GM19043 (cell line): ENCODE data around the gene ZFR2.

ENCODE experiments used
- ATAC-seq: cut with Tn5 transposase; IDR thresholded peaks from one replicate; pipeline ENCODE4 v1.9.1; 2021; ENCODE audit warnings: low read depth; ENCODE audit not compliant: unreplicated experiment

Gene ZFR2

DNA sequence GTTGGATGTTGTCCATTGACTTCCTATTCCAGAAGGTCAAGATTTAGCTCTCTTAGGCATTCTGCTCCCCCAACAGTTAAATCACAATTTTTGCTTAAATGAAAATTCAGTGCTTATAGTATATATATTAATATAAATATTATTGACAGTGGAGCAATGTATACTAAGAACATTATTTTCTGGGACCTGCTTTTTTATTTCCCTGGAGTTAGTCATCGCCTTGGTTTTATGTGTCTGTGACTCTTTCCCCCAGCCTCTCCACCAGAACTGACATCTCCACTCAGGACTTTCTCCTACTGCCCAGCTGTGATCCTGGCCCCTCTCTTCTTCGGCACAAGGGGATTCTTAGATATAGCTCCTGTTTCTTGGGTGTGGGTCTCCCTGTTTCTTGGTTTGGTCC lies 72.5 kb downstream of the ZFR2 start:
- ATAC-seq, result no peak

DNA sequence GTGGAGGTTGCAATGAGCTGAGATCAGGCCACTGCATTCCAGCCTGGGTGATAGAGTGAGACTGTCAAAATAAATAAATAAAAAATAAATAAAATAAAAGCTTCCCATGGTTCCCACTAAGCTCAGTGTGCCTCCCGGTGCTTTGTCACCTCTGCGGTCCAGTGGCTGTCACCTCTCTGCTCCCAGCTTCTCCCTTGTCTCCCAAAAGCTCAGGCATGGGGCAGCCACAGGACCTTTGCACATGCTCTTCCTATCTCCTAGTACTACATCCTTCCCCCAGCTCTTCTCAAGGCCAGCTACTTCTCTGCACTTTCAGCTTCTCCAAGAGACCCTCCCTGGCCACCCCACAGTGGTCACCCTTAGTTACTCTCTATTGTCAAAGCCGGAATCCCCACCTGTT lies 75.0 kb downstream of the ZFR2 start:
- ATAC-seq, result no peak

DNA sequence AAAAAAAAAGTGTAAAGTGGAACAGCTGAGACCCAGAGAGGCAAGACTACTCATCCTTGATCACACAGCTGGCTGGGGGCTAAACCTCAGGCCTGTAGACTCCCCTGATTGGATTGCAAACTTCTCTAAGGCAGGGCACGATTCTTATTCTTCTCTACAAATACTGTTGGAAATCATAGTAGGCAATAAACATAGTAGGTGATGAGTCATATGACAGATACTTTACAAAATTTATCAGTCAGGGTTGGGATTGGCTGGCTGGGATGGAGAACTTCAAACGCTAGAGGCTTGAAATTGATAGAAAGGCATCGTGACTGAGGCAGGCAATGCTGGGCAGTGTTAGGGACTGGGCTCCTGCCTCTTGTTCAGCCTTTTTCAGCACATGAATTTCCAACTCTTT lies 76.7 kb downstream of the ZFR2 start:
- no peak for ATAC-seq

DNA sequence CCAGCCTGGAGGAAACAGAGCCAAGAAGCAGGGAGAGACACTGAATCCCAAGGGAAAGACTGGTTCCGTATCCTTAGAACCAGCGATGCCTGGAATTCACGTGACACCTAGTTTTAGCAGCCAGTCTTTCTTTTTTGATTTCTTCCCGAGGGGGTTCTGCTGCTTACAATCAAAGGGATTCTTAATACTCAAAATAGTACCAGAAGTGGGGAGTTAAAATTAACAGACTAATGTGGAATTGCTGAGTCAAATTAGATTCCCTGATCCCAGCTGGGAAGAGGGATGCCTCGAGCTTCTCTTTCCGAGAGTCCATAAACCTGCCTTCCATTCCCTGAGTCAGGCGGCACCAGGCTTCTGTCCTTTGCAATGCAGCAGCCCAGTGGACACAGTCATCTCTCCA lies 77.9 kb downstream of the ZFR2 start:
- no peak for ATAC-seq

DNA sequence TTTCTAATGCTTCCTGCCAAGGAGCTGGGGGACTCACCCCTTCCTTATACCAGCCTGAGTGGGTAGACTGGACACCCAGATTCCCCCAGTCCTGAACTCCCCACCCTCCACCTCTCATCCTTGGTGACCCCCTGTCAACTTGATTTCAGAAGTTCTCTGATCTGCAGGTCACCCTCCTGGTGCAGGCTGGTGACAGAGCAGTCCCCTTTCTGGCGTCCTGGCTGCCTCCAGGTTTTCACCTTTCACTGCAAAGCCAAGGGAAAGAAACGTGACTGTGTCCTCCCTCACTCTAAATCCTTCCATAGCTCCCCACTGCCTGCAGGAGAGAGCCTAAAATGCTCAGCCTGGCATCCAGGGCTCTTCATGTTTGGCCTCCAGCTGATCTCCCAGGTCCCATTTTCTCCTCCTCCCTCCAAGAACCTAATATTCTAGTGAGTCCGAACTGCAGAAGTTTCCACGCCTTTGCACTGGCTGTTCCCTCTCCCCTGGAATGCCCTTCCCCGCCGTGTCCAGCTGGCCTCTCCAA lies 78.6 kb downstream of the ZFR2 start:
- ATAC-seq, result no peak

DNA sequence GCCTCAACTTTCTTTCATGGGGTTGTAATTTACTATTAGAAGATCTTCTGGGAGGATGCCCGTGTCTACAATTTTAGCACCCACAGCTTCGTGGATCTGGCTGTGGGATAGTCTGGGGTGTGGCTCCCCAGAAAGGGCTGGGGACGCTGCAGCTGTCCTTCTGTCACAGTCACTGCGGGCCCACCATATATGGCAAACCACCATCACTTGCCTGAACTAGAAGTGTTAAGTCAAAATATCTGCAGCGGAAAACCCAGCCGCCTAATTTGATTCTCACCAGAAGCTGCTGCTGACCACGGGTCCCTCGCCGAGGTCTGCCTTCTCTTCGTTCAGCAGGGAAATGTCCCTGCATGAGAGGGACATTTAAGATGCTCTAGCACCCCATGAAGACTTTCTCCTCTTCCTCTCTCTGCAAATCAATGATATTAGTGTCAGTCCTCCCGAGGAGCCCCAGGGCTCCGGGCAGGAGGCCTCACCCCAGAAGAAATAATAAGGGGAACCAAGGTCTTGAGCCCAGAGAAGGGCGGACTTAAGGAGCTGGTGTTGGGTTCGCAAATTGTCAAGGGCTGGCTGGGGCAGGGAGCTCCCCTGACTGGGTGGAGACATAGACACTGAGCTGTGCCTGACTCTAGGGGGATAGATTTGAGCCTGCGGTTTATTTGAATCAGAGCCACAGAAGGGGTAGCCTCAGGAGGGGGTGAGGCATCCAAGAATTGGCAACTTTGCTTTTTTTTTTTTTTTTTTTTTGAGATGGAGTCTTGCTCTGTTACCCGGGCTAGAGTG lies 79.7 kb downstream of the ZFR2 start:
- no peak for ATAC-seq

GRCh38 chr19:3785938-3786824 lies 82.7 kb downstream of the ZFR2 start, which contains the start of gene MATK:
Gene MATK (minus strand): TSS chr19:3786381. CDS start chr19:3785135, 1,246 bp downstream.
- ATAC-seq, result no peak

- no peak for ATAC-seq
Measured at GRCh38 chr19:3785451-3785937, 83.3 kb downstream of the ZFR2 start.

DNA sequence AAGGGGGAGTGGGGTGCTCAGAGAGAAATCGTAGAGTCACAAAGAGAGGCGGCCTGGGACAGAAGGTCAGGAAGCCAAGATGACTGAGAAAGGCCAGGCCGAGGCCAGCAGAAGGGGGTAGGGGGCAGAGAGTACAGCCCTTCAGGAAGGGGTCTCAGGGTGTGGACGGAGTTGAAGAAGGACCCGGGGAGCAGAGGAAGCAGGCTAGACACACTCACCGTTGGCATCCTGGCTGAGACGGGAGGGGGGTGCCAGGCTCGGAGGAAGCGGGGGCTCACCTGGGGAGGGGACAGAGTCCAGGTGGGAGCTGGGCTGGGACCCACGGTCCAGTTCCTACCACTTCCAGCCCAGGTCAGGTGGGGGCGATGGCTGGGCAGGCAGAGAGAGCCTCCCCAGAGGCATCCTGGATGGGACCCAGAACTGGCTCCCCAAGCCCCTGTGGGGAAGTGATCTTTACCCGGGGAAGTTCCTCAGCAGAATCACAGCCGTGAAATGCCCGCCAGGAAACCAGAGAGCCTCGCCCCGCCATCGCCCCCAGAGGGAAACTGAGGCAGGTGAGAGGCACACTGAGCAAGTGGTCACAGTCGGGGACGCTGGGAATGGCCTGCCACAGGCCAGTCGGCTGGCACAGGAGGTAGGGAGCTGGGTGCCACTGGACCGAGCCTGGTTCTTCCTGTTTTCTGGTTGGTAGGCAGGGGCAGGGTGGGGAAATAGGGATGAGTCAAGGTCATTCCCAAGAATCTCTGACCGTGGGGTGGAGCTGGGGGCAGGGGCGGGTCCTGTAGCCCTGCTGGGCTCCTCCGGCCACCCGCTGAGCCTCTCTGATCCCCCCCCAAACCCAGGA lies 84.0 kb downstream of the ZFR2 start:
- ATAC-seq, result no peak

GRCh38 chr19:3783660-3784584 lies 84.9 kb downstream of the ZFR2 start:
- ATAC-seq, result no peak

GRCh38 chr19:3782903-3783302 lies 85.9 kb downstream of the ZFR2 start:
- ATAC-seq, result no peak

GRCh38 chr19:3782330-3782729 lies 86.5 kb downstream of the ZFR2 start:
- no peak for ATAC-seq

DNA sequence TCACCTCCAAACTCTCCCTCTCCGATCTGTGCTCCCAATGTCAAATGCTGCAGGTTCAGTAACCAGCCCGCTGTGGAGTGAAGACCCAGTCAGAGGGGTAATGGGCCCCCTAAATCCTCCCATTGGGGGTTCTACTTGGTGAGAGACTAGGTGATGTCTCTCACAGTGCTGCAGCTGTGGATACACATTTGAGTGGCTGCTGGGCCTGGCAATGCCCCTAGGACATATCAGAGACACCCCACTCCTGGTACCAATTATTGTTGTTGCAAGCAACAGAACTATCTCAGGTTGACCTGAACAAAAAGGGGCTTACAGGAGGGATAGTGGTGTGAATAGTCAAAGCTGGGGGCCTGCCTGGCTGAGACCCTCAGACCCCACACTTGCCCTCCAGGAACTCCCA lies 87.2 kb downstream of the ZFR2 start:
- ATAC-seq, result no peak

DNA sequence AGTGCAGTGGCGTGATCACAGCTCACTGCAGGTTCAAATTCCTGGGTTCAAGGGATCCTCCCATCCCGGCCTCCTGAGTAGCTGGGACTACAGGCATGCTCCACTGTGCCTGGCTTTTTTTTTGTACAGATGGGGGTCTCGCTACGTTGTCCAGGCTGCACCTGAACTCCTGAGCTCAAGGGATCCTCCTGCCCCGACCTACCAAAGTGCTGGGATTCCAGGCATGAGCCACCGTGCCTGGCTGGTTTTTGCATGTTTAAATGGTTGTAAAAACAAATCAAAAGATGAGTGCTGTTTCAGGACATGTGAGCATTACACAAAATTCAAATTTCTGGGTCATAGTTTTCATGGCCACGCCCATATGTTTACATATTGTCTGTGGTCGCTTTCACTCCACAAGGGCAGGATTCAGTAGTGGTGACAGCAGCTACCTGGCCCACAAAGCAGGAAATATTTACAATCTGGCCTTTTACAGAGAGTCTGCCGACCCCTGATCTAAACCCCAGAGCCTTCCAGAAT lies 88.0 kb downstream of the ZFR2 start:
- ATAC-seq, result no peak

DNA sequence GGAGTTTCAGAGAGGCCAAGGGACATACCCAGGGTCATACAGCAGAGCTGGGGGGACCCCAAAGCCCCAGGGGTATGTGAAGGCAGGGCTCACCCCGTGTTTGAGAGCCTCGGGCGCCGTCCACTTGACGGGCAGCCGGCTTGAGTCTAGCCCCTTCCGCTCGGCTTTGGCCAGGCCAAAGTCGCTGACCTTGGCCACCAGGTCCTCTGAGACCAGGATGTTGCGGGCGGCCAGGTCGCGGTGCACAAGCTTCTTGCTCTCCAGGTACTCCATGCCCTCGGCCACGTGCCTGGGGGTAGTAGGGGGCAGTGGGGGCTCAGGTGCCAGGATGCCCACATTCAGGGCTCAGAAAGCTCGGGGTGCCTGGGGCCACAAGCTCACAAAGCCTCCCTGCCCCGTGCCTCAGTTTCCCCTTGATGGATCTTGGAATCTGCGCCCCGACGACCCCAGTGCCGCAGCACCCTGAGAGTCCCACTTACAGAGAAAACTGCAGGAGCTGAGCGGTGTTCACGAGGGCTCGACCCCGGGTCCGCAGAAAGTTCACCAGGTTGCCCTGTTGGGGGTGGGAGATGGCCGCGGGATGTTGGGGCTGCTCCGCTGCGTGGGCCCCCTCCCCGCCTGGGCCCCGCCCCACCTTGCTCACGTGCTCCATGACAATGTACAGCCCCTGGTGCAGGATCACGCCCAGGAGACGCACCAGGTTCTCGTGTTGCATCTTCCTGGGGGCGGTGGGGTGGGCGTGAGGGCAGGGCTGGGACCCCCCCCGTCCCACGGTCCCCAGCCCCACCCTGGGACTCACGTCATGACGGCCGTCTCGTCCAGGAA lies 89.7 kb downstream of the ZFR2 start:
- no peak for ATAC-seq

GRCh38 chr19:3778104-3778867 lies 90.6 kb downstream of the ZFR2 start:
- no peak for ATAC-seq

GRCh38 chr19:3776479-3777040 lies 92.3 kb downstream of the ZFR2 start:
- ATAC-seq, result no peak
